PC-9 (cell line): ENCODE measurements around the gene TGDS. TPM values are rescaled to one million over a fixed set of nuclear protein-coding genes. Genes with fewer than 3 reads are reported as not detected.

Experiments used
- BruUV-seq: library from RNA; stranded (reverse); fragments of 400-500 nt; replicated peaks from 2 replicates; lab custom pipeline; 2021; lab: Mats Ljungman, UMichigan
- CTCF ChIA-PET: fragments of 300-600 bp; sonication (Branson Sonifier 250); formaldehyde crosslinking; loops from one replicate; lab custom pipeline; 2022; ENCODE audit warnings: antibody characterized with exemption; lab: Charles Lee
- POLR2A ChIA-PET: fragments of 300-600 bp; sonication (Branson Sonifier 250); formaldehyde crosslinking; loops from one replicate; lab custom pipeline; 2022; ENCODE audit warnings: antibody characterized with exemption; ENCODE audit not compliant: unreplicated experiment; lab: Charles Lee
- DNase-seq, 2 experiments: peaks; one replicate each; pipeline versions ENCODE4 v3.0.0 to v3.0.0-alpha.2; 2015 to 2022; ENCODE audit warnings: mixed read lengths in 1 of 2
- H2AFZ ChIP-seq: fragments of 200-600 bp; sonication (generic); 2 replicates; pipeline ENCODE4 v1.8.1; 2017; ENCODE audit warnings: antibody characterized with exemption
- H3F3A ChIP-seq: fragments of 200-600 bp; sonication (generic); 2 replicates; pipeline ENCODE4 v1.8.1; 2017; ENCODE audit warnings: antibody characterized with exemption, mild to moderate bottlenecking, low read depth; ENCODE audit not compliant: insufficient read depth
- H3K27ac ChIP-seq: fragments of 200-600 bp; sonication (generic); 2 replicates; pipeline ENCODE4 v1.6.1; 2016; ENCODE audit warnings: mixed run types
- H3K27me3 ChIP-seq: fragments of 200-600 bp; sonication (generic); 2 replicates; pipeline ENCODE4 v1.6.1; 2016; ENCODE audit warnings: low read depth, mixed run types; ENCODE audit not compliant: insufficient read depth
- H3K36me3 ChIP-seq: fragments of 200-600 bp; sonication (generic); 2 replicates; pipeline ENCODE4 v1.6.1; 2016; ENCODE audit warnings: low read depth, mixed run types
- H3K4me1 ChIP-seq: fragments of 200-600 bp; sonication (generic); replicated peaks from 2 replicates; pipeline ENCODE4 v1.6.1; 2016; ENCODE audit warnings: mixed run types; ENCODE audit not compliant: insufficient read depth
- H3K4me2 ChIP-seq: fragments of 200-600 bp; sonication (generic); 2 replicates; pipeline ENCODE4 v1.6.1; 2017; ENCODE audit warnings: mixed run types
- H3K4me3 ChIP-seq: fragments of 200-600 bp; sonication (generic); 2 replicates; pipeline ENCODE4 v1.6.1; 2016; ENCODE audit warnings: mixed run types
- H3K79me2 ChIP-seq: fragments of 200-600 bp; sonication (generic); 2 replicates; pipeline ENCODE4 v1.6.1; 2017; ENCODE audit warnings: low read depth, mixed run types
- H3K9me2 ChIP-seq: fragments of 200-600 bp; sonication (generic); 2 replicates; pipeline ENCODE4 v1.8.1; 2017; ENCODE audit warnings: mild to moderate bottlenecking; ENCODE audit not compliant: insufficient read depth
- H3K9me3 ChIP-seq: fragments of 200-600 bp; sonication (generic); 2 replicates; pipeline ENCODE4 v1.8.1; 2016; ENCODE audit warnings: low read depth; ENCODE audit not compliant: insufficient read depth
- H4K20me1 ChIP-seq: fragments of 200-600 bp; sonication (generic); 2 replicates; pipeline ENCODE4 v1.8.1; 2017; ENCODE audit not compliant: insufficient read depth
- EZH2 ChIP-seq: fragments of 200-600 bp; sonication (generic); IDR thresholded peaks from 2 replicates; pipeline ENCODE4 v1.8.0; 2017; ENCODE audit warnings: antibody characterized with exemption, low read depth
- intact Hi-C: fragments of 100-400 bp; cut with micrococcal nuclease; formaldehyde crosslinking; loops from one replicate; pipeline ENCODE4 v1.10.0; 2022; ENCODE audit not compliant: unreplicated experiment
- total RNA-seq: library from RNA; stranded (reverse); gene quantifications from 2 replicates; pipeline ENCODE4 v1.2.3, GENCODE V29; 2021
- TF ChIP-seq, protein P1 (sequence below): fragments of 200-600 bp; sonication (generic); conservative IDR thresholded peaks from 2 replicates; pipeline ENCODE4 v1.6.1; 2017; ENCODE audit warnings: mixed run types, antibody characterized with exemption, mild to moderate bottlenecking, moderate library complexity

Gene TGDS
- total RNA-seq, 1 experiment from 2014 or later = 6.2 TPM

DNA sequence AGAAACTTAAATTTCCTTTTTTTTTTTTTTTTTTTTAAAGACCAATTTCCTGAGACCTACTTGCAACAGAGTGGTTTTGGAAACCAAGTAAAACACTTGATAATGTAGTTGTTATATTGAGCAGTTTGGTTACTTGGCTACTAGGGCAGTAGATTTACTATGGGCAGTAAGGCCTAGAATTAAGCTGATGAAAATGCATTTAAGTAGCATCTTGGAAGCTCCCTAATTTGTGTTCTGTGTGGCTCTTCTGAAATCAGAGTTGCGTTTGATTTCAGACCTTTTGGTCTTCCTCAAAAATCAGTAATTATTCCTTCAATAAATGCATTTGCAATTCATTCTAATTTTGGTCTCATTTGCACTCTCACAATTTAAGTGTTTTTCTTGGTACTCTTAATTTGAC is 6.5 kb upstream of the TGDS start:
- Histone ChIP-seq H3K27ac (no peak overlapping the region), H2AFZ (peak overlapping the region; percentile 97), H3K4me3 (peak overlapping the region; percentile 96), H3F3A (peaks cover 10% of the 10 kb centered on the region), H3K27me3 (no peaks in the 10 kb centered on the region), H3K4me2 (peak overlapping the region; percentile 94), H4K20me1 (no peaks in the 10 kb centered on the region), H3K4me1 (peaks cover 11% of the 10 kb centered on the region), H3K9me3 (no peaks in the 10 kb centered on the region), H3K36me3 (peaks cover 4% of the 10 kb centered on the region; the same call in 1 of the 2 replicates), H3K9me2 (no peaks in the 10 kb centered on the region), H3K79me2 (peaks cover 14% of the 10 kb centered on the region)
- POLR2A ChIA-PET = no interaction called here
- no peak for DNase-seq
- intact Hi-C loops = no loop called here
- CTCF ChIA-PET = interaction anchor here (0.5 to 0.7 kb wide), 3 partner anchors 16 to 453 kb away, joined by 4 to 7 read pairs (median 5); no protein-coding TSS in a partner anchor
- BruUV-seq = no TSS peak
- TF ChIP-seq EZH2 = no peak
- TF ChIP-seq, protein P1, sequence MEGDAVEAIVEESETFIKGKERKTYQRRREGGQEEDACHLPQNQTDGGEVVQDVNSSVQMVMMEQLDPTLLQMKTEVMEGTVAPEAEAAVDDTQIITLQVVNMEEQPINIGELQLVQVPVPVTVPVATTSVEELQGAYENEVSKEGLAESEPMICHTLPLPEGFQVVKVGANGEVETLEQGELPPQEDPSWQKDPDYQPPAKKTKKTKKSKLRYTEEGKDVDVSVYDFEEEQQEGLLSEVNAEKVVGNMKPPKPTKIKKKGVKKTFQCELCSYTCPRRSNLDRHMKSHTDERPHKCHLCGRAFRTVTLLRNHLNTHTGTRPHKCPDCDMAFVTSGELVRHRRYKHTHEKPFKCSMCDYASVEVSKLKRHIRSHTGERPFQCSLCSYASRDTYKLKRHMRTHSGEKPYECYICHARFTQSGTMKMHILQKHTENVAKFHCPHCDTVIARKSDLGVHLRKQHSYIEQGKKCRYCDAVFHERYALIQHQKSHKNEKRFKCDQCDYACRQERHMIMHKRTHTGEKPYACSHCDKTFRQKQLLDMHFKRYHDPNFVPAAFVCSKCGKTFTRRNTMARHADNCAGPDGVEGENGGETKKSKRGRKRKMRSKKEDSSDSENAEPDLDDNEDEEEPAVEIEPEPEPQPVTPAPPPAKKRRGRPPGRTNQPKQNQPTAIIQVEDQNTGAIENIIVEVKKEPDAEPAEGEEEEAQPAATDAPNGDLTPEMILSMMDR = no peak

DNA sequence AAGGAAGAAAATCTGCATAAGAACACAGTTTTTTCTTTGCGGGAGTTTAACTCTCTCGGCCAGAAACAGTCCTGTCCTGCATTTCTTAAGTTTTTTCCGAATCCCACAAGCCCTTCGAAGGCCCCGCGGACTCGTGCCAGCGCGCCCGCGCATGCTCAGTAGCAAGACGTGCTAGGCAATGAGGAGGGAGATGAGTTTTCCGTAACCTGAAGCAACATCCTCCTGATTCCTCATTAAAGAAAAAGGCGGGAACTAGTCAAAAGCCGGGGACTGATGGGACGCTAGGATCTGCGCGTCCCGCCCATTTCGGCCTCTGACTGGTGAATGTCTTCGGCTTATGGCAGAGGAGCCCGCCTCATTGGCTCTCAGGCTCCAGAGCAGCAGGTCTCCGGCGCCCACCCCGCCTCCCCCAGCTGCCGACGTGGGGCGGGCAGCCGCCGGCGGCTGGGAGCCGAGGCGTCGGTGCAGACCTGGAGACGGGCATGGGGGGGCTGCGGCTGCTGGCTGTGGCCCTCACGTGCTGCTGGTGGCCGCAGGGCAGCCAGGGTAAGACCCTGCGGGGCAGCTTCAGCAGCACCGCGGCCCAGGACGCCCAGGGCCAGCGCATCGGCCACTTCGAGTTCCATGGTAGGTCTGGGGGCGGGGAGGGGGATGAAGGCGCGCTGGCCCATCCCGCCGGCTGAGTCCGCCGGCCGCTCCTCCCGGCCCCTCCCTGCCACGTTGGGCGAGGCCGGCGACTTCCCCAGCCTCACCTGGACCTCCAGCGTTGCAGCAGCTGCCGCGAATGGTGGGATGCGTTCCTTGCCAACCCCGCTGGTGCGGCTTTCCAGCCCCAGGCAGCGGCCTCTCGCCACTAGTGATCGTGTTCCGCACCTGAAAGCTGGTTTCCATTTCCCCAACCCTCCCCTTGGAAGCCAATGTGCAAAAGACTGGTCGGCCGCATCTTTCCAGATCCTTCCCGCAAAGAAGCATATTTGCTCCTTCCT is 5.8 kb upstream of the TGDS start, which contains the start of gene GPR180:
GPR180 (plus strand) TSS at position 412 of the 986 bp plus-strand sequence; CDS start at position 483, 71 bp downstream.
- Histone ChIP-seq H3K79me2 (peaks cover 14% of the 10 kb centered on the region), H3K4me2 (peak within 1 kb of the TSS; percentile 94), H3K9me2 (no peaks in the 10 kb centered on the region), H3K4me3 (peak within 1 kb of the TSS; percentile 96), H3K27ac (no peak within 1 kb of the TSS), H3F3A (peaks cover 12% of the 10 kb centered on the region), H3K4me1 (peaks cover 11% of the 10 kb centered on the region), H3K9me3 (no peaks in the 10 kb centered on the region), H3K27me3 (no peaks in the 10 kb centered on the region), H3K36me3 (peaks cover 4% of the 10 kb centered on the region; the same call in 1 of the 2 replicates), H4K20me1 (no peaks in the 10 kb centered on the region), H2AFZ (peak within 1 kb of the TSS; percentile 97)
- BruUV-seq = TSS peak; percentile 35
- DNase-seq = peak; percentile 92 to 99
- intact Hi-C loops = loop anchor here (1.0 kb wide), 1 partner anchor 52 kb away; no protein-coding TSS in a partner anchor
- ChIA-PET CTCF (interaction anchor here (0.7 kb wide), 2 partner anchors 52 to 454 kb away, joined by 5 to 7 read pairs; no protein-coding TSS in a partner anchor), POLR2A (no interaction called here)
- TF ChIP-seq EZH2 = no peak
- TF ChIP-seq, protein P1 = no peak

DNA sequence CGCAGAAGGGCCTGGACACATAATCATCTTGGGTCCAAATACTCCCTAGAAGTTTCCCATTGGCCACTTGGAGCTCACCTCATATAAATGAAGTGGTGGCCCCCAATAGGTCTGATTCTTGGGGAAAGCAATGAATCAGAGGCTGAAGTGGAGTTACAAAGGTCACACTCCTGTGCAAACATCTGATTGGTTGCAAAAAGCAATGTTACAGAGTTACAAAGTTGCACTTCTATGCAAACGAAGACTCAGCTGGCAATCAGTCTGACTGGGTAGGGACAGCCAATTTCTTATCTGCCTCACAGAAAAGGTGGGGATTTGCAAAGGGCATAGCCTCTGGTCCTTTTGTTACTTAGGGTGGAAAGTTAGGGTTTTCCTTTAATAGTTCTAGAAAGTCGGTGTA is 3.9 kb upstream of the TGDS start:
- intact Hi-C loops = no loop called here
- ChIA-PET POLR2A (no interaction called here), CTCF (no interaction called here)

More for the DNA sequence above, 3.9 kb upstream of the TGDS start:
- peaks cover 12% of the 10 kb centered on the region for H3F3A ChIP-seq
- H3K9me2 ChIP-seq = no peaks in the 10 kb centered on the region
- H3K27me3 ChIP-seq = no peaks in the 10 kb centered on the region
- DNase-seq = no peak
- H3K4me2 ChIP-seq = no peak overlapping the region
- no peak overlapping the region for H3K27ac ChIP-seq
- H2AFZ ChIP-seq = no peak overlapping the region
- H4K20me1 ChIP-seq = no peaks in the 10 kb centered on the region
- H3K9me3 ChIP-seq = no peaks in the 10 kb centered on the region
- H3K36me3 ChIP-seq = no peaks in the 10 kb centered on the region
- BruUV-seq = no TSS peak
- TF ChIP-seq EZH2 = no peak
- TF ChIP-seq, protein P1 = no peak
- no peak overlapping the region for H3K4me3 ChIP-seq
- H3K4me1 ChIP-seq = peaks cover 17% of the 10 kb centered on the region
- H3K79me2 ChIP-seq = peaks cover 25% of the 10 kb centered on the region
